CD4-positive, alpha-beta memory T cell (primary cell): Measurements from ENCODE around the gene DIP2C. TPM values are rescaled to one million over a fixed set of nuclear protein-coding genes. Genes with fewer than 3 reads are reported as not detected.
"Not testable (repeated sequence)": the region's sequence is repeated elsewhere in the genome, so short reads cannot be mapped to it uniquely, and the experiment has no call there.

Source experiments
- CTCF ChIA-PET: fragments of 350-600 bp; sonication (Branson Sonifier 250); formaldehyde crosslinking; loops from one replicate; lab custom pipeline; 2021; ENCODE audit warnings: inconsistent platforms; ENCODE audit not compliant: partially characterized antibody; lab: Charles Lee
- POLR2A ChIA-PET: fragments of 350-600 bp; sonication (Branson Sonifier 250); formaldehyde crosslinking; loops from one replicate; lab custom pipeline; 2021; ENCODE audit not compliant: partially characterized antibody; lab: Charles Lee
- DNase-seq, 5 donors: peaks; one replicate each; pipeline versions ENCODE4 v3.0.0 to v3.0.0-alpha.2; 2020 to 2022; ENCODE audit warnings: mixed read lengths in 1 of 5
- H3K27ac ChIP-seq: one replicate; pipeline ENCODE4 v1.7.0; 2013; ENCODE audit warnings: low read depth, low read length
- H3K27me3 ChIP-seq: 2 replicates; pipeline ENCODE4 v1.7.0; 2013; ENCODE audit warnings: mild to moderate bottlenecking, low read length, moderate library complexity; ENCODE audit not compliant: insufficient read depth
- H3K36me3 ChIP-seq: 2 replicates; pipeline ENCODE4 v1.7.0; 2013; ENCODE audit warnings: mild to moderate bottlenecking, low read length, moderate library complexity; ENCODE audit not compliant: insufficient read depth
- H3K4me1 ChIP-seq: 2 replicates; pipeline ENCODE4 v1.7.0; 2013; ENCODE audit warnings: mild to moderate bottlenecking, low read length, moderate library complexity; ENCODE audit not compliant: insufficient read depth
- H3K4me3 ChIP-seq, 2 donors: one replicate each; pipeline ENCODE4 v1.7.0; 2013; ENCODE audit warnings: low read length in 2 of 2, mild to moderate bottlenecking in 1 of 2
- H3K9me3 ChIP-seq, 2 donors: one replicate each; pipeline ENCODE4 v1.7.0; 2013; ENCODE audit warnings: low read length in 2 of 2, control low read depth in 1 of 2; ENCODE audit not compliant: control insufficient read depth in 1 of 2
- H3K27ac Mint-ChIP-seq, 7 donors: one replicate each; pipeline ENCODE4 v1.8.0; 2020 to 2021; ENCODE audit warnings: mixed read lengths in 7 of 7, mild to moderate bottlenecking in 6 of 7, inconsistent platforms in 3 of 7, moderate library complexity in 3 of 7
- H3K27me3 Mint-ChIP-seq, 2 donors: one replicate each; pipeline ENCODE4 v1.8.0; 2020 to 2021; ENCODE audit warnings: mixed read lengths in 2 of 2
- H3K36me3 Mint-ChIP-seq, 2 donors: one replicate each; pipeline ENCODE4 v1.8.0; 2020 to 2021; ENCODE audit warnings: mixed read lengths in 2 of 2, inconsistent platforms in 1 of 2, mild to moderate bottlenecking in 1 of 2
- H3K4me1 Mint-ChIP-seq, 4 donors: one replicate each; pipeline ENCODE4 v1.8.0; 2020 to 2021; ENCODE audit warnings: mixed read lengths in 4 of 4, mild to moderate bottlenecking in 1 of 4
- H3K4me3 Mint-ChIP-seq, 8 donors: one replicate each; pipeline ENCODE4 v1.8.0; 2020 to 2021; ENCODE audit warnings: mixed read lengths in 8 of 8, mild to moderate bottlenecking in 7 of 8, moderate library complexity in 6 of 8, inconsistent platforms in 3 of 8
- H3K9me3 Mint-ChIP-seq, 8 donors: one replicate each; pipeline ENCODE4 v1.8.0; 2020 to 2021; ENCODE audit warnings: mixed read lengths in 8 of 8, mild to moderate bottlenecking in 5 of 8, inconsistent platforms in 3 of 8, moderate library complexity in 1 of 8
- intact Hi-C: fragments of 100-400 bp; cut with micrococcal nuclease; formaldehyde crosslinking; loops from one replicate; pipeline ENCODE4 v1.15.1; 2023
- polyA plus RNA-seq, 2 donors: library from polyadenylated mRNA; unstranded; fragments of 300-500 nt; fragmentation: Illumina TruSeq; gene quantifications; one replicate each; pipeline ENCODE4 v1.2.3, GENCODE V29; 2021
- total RNA-seq, 2 experiments: library from RNA; stranded (reverse); gene quantifications; one replicate each; pipeline ENCODE4 v1.2.3, GENCODE V29; 2021

DIP2C gene
- total and polyA plus RNA-seq, 4 experiments from 2014 or later, result 1.1 to 6.0 (median 3.9) TPM

- H3K36me3 ChIP-seq, result no peaks in the 10 kb centered on the region
- POLR2A ChIA-PET, result no interaction called here
- no peaks in the 10 kb centered on the region for H3K27me3 ChIP-seq
- intact Hi-C loops, result no loop called here
- no peak for DNase-seq
- H3K9me3 ChIP-seq, result no peaks in the 10 kb centered on the region
- CTCF ChIA-PET, result no interaction called here
- H3K27ac Mint-ChIP-seq, result no peak overlapping the region
- no peaks in the 10 kb centered on the region for H3K9me3 Mint-ChIP-seq
- no peak overlapping the region for H3K27ac ChIP-seq
- no peaks in the 10 kb centered on the region for H3K36me3 Mint-ChIP-seq
- H3K4me1 ChIP-seq, result no peaks in the 10 kb centered on the region
- no peaks in the 10 kb centered on the region for H3K4me1 Mint-ChIP-seq
- no peak overlapping the region for H3K4me3 ChIP-seq
- H3K27me3 Mint-ChIP-seq, result peaks cover 10 to 13% of the 10 kb centered on the region in 2 donors
- no peak overlapping the region for H3K4me3 Mint-ChIP-seq
Measured at GRCh38 chr10:589961-590680, 99.3 kb downstream of the DIP2C start.

- Histone ChIP-seq H3K4me1 (no peaks in the 10 kb centered on the region), H3K36me3 (no peaks in the 10 kb centered on the region), H3K27ac (no peak overlapping the region), H3K27me3 (no peaks in the 10 kb centered on the region), H3K4me3 (no peak overlapping the region), H3K9me3 (no peaks in the 10 kb centered on the region)
- Mint-ChIP-seq H3K9me3 (no peaks in the 10 kb centered on the region), H3K4me1 (no peaks in the 10 kb centered on the region), H3K4me3 (no peak overlapping the region), H3K27me3 (peaks cover 10 to 13% of the 10 kb centered on the region in 2 donors), H3K27ac (no peak overlapping the region), H3K36me3 (no peaks in the 10 kb centered on the region)
- intact Hi-C loops, result no loop called here
- no peak for DNase-seq
- CTCF ChIA-PET, result no interaction called here
- POLR2A ChIA-PET, result no interaction called here
Measured at GRCh38 chr10:588246-589165, 101.0 kb downstream of the DIP2C start.

DNA sequence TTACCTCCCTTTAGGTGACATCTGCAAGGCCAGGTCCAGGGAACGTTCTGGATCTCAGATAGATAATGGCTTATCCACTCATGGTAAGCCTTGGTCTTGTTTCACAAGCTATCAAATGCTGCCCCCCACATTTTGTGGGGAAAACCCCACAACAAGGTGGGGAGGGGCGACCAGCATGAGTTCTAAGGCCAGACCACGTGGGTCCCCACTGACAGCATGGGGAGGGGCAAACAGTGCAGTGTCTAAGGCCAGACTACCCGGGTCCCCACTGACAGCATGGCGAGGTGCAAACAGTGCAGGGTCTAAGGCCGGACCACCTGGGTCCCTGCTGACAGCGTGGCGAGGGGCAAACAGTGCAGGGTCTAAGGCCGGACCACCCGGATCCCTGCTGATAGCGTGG lies 102.8 kb downstream of the DIP2C start:
- DNase-seq, result no peak

DNA sequence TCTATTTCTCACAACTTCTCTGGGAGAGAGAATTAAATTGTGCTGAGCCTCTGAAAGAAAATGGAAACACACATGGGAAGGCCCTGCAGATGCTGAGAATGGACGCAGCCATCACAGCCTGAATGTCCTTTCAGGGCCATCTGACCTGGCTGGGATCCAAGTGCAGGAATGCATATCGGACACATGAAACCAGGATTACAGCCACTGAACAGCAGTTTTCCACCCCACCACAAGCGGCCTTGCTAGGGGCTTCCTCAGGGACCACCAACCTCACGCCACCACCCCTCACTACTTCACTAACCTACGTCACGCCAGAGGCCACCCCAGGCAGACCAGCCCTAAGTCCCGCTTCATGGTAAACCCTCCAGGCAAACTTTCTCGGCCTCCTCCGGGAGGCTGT lies 103.3 kb downstream of the DIP2C start:
- no peak for DNase-seq
- ChIA-PET CTCF (no interaction called here), POLR2A (no interaction called here)
- no peaks in the 10 kb centered on the region for H3K4me1 Mint-ChIP-seq
- no peak overlapping the region for H3K27ac Mint-ChIP-seq
- peaks cover 4 to 8% of the 10 kb centered on the region in 2 donors for H3K27me3 Mint-ChIP-seq
- H3K36me3 ChIP-seq, result no peaks in the 10 kb centered on the region
- H3K4me3 Mint-ChIP-seq, result no peak overlapping the region
- H3K36me3 Mint-ChIP-seq, result no peaks in the 10 kb centered on the region
- H3K27me3 ChIP-seq, result no peaks in the 10 kb centered on the region
- intact Hi-C loops, result no loop called here
- no peaks in the 10 kb centered on the region for H3K9me3 ChIP-seq
- no peaks in the 10 kb centered on the region for H3K9me3 Mint-ChIP-seq
- H3K4me1 ChIP-seq, result no peaks in the 10 kb centered on the region
- no peak overlapping the region for H3K27ac ChIP-seq
- H3K4me3 ChIP-seq, result no peak overlapping the region

More for the DNA sequence above, 102.8 kb downstream of the DIP2C start:
- ChIA-PET CTCF (no interaction called here), POLR2A (no interaction called here)
- H3K27me3 Mint-ChIP-seq, result peaks cover 8 to 9% of the 10 kb centered on the region in 2 donors
- Histone ChIP-seq H3K36me3 (no peaks in the 10 kb centered on the region), H3K27ac (no peak overlapping the region), H3K4me1 (no peaks in the 10 kb centered on the region), H3K4me3 (no peak overlapping the region), H3K27me3 (no peaks in the 10 kb centered on the region), H3K9me3 (no peaks in the 10 kb centered on the region)
- no peak overlapping the region for H3K4me3 Mint-ChIP-seq
- no peaks in the 10 kb centered on the region for H3K4me1 Mint-ChIP-seq
- intact Hi-C loops, result no loop called here
- H3K27ac Mint-ChIP-seq, result no peak overlapping the region
- H3K9me3 Mint-ChIP-seq, result no peaks in the 10 kb centered on the region
- H3K36me3 Mint-ChIP-seq, result no peaks in the 10 kb centered on the region

- H3K4me3 ChIP-seq, result no peak overlapping the region
- Mint-ChIP-seq H3K4me1 (no peaks in the 10 kb centered on the region), H3K27ac (no peak overlapping the region), H3K36me3 (no peaks in the 10 kb centered on the region), H3K4me3 (no peak overlapping the region), H3K9me3 (no peaks in the 10 kb centered on the region), H3K27me3 (peaks cover 4 to 6% of the 10 kb centered on the region in 2 donors)
- intact Hi-C loops, result no loop called here
- POLR2A ChIA-PET, result no interaction called here
- H3K27ac ChIP-seq, result no peak overlapping the region
- H3K9me3 ChIP-seq, result no peaks in the 10 kb centered on the region
- no peaks in the 10 kb centered on the region for H3K27me3 ChIP-seq
- H3K36me3 ChIP-seq, result no peaks in the 10 kb centered on the region
- CTCF ChIA-PET, result no interaction called here
- DNase-seq, result no peak
- H3K4me1 ChIP-seq, result no peaks in the 10 kb centered on the region
Measured at GRCh38 chr10:585502-585901, 104.0 kb downstream of the DIP2C start.

- DNase-seq, H3K27ac ChIP-seq, intact Hi-C loops, H3K9me3 Mint-ChIP-seq, H3K9me3 ChIP-seq, H3K36me3 ChIP-seq, H3K27me3 Mint-ChIP-seq, POLR2A ChIA-PET, H3K27me3 ChIP-seq, CTCF ChIA-PET, H3K4me1 ChIP-seq, H3K36me3 Mint-ChIP-seq, H3K4me3 ChIP-seq, H3K4me1 Mint-ChIP-seq, H3K27ac Mint-ChIP-seq: not testable (repeated sequence)
- H3K4me3 Mint-ChIP-seq, result peak overlapping the region in 1 of 8 donors; percentile 13
Measured at GRCh38 chr10:584497-585290, 104.8 kb downstream of the DIP2C start.

GRCh38 chr10:583433-583832 lies 106.0 kb downstream of the DIP2C start:
- no peak overlapping the region for H3K4me3 Mint-ChIP-seq
- H3K27me3 Mint-ChIP-seq, result peaks cover 0 to 2% of the 10 kb centered on the region in 2 donors
- no peaks in the 10 kb centered on the region for H3K36me3 Mint-ChIP-seq
- H3K4me1 ChIP-seq, result no peaks in the 10 kb centered on the region
- H3K9me3 Mint-ChIP-seq, result no peaks in the 10 kb centered on the region
- H3K4me3 ChIP-seq, result no peak overlapping the region
- H3K36me3 ChIP-seq, result no peaks in the 10 kb centered on the region
- intact Hi-C loops, result no loop called here
- no peaks in the 10 kb centered on the region for H3K9me3 ChIP-seq
- H3K27ac ChIP-seq, result no peak overlapping the region
- DNase-seq, result no peak
- ChIA-PET CTCF (no interaction called here), POLR2A (no interaction called here)
- no peaks in the 10 kb centered on the region for H3K4me1 Mint-ChIP-seq
- no peaks in the 10 kb centered on the region for H3K27me3 ChIP-seq
- H3K27ac Mint-ChIP-seq, result peak overlapping the region in 1 of 7 donors; percentile 2
